SKM-1 treated with dmso at 0.1 percent for 144 hours (cell line): ENCODE measurements around the gene CAPN14.

Source experiments
- DNase-seq: peaks from one replicate; lab custom pipeline; 2025; ENCODE audit not compliant: unreplicated experiment; lab: John Stamatoyannopoulos, UW

Gene CAPN14

DNA sequence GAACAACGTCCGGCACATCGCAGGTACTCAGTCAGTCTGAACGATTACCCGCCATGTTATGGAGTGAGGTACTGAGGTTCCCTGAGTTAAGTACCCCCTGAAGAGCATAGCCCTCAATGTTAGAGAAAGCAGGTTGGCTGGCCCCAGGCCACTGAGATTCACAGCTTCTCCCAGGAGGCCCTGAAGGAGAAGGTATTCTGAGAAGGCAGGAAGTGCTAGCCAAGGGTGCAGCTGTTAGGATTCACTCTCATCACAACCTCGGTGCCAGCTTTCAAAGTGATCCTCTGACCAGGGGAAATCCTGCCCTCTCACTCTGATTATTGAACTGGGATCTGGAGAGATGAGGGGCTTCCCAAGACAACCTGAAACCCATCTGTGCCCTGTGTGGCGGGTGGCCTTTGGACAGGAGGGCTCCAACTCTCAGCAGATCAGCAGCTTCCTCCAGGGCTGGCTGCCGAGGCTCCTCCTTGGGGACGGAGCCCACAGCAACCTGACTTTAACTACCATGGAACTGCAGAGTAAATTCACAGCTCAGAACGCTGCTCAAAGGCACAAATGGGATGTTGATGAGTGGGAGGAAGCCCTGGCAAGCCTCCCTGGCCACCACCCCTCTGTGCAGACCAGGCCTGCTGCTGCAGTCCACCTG, 24.4 kb upstream of the CAPN14 start:
- DNase-seq: no peak

DNA sequence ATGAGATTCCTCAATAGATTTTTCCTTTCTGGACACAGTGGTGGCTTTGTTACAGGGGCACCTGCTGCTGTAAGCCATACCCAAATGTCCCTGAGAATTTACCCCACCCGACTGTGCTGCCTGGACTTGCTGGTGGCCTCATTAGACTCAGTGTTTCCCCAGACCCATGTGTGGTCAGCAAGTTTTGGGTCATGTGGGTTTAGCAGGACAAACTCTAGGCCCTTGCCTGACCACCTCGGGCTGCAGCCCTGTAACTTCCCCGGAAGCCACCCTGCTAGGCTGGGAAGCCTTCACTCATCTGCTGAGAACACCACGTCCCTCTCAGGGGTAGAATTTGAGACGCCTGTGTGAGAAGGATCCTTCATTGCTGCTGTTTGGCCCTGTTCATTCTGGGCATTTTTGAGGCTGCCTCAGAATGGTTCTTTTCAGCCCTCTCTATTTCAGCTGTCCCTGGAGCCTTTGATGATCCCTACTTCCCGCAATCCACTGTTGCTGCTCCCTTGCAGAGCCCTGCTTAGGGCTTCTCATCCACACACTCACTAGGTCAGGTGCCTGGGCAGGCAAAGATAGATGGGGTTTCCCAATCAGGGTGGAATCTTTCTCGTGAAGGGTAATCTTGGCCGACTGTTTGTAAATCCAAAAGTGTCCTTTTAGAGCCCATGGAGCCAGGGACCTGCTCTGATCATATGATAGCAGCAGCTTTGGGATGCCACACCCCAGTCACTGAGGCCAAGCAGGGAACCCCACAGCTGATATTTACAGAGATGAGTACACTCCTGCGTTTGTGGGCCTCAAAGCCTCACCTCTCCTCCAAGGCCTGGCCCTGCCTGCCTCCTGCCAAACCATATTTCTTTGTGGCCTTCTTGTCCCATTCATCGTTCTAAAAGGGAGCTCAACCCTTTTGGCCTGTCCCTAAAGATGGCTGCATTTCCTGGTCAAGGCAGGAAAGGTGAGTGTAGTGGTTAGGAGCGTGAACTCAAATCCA, 23.4 kb upstream of the CAPN14 start:
- no peak for DNase-seq

DNA sequence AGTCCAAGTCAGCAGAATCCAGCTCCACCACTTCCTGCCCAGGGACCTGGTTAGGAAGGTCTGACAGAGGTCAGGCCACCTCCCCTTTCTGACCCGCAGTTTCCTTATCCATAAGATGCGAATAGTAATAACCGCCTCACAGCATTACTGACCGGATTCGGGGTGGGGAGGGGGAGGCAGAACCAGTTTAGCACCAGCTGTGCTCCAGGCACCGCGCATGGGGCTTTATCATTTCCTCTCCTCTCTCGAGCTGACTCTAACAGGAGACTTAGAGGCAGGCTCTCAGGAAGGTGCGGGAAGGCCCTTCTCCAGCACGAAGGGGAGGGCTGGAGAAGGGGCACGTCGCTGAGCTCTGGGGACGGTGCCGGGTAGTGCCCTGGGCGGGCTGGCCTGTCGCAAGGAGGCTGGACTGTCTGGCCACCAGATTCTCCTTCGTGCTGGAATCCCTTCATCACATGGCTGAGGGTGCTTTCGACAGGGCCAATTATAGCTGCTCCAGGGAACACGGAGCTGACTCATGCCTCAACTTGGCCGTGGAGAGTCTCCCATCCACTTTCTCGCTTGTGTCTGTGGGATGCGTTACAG, 22.4 kb upstream of the CAPN14 start:
- no peak for DNase-seq

DNA sequence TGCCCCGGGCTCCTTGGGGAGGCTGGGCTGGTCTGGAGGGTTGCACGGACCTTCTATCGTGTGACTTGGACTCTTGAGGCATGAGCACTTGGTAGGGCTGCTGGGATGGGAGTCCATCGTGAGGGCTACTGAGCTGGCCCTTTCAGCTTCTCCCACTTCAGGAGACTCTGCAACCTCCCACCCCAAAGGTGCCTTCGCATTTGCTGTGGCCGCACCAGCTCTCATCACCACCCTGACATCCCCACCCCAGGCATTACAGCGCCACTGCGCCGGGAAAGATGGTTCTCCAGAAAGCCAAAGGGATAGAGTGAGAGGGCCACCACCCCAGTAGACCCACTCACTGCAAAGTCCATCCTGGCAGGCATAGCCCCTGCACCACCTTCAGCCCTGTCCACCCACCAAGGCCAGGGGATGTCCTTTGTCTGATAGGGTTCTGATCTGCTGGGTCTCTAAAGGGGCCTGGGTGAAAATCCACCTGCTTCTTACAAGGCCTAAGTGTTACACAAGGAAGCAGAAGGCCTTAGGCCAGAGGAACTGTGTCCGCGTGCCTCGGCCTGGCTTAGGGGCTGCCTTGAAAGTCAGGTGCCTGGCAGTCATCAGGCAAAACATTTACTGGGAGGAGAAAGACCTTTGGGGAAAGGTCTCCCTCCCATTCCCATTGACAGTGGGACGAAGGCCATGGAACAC, 21.7 kb upstream of the CAPN14 start:
- DNase-seq: no peak

DNA sequence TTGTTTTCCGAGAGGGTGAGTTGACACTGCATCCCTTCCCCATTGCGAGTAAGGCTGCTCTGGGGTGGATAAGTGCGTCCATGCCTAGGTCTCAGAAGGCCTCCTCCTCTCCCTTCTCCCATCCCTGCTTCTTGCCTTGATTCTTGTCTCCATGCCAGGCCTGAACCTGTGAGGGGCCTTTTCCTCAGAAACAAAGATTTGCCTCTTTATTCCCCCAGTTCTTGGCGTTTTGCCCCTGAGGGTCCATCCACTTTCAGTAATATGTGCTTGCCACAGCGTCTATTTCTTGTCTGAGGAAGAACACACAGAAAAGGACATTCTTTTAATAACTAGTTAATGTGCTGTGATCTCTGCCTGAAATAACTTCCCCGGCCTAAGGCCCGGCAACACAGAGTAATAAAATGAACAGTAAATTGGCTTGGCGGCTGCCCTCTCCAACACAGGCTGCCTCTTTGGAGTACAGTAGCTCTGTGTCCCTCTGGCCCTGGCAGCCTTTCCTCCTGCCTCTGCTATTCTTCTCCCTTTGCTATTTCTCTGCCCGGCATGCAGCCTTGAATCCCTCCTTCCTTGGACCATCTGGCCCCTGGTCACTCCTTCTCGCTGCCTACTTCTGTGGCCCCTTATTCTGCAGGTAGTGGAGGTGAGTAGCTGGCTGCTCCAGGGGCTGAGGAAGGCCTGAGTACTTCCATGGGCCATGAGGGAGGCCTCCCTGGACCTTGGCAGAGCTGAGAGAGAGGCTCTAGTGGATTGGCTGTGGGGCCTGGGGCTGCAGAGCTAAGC, 21.0 kb upstream of the CAPN14 start:
- no peak for DNase-seq

DNA sequence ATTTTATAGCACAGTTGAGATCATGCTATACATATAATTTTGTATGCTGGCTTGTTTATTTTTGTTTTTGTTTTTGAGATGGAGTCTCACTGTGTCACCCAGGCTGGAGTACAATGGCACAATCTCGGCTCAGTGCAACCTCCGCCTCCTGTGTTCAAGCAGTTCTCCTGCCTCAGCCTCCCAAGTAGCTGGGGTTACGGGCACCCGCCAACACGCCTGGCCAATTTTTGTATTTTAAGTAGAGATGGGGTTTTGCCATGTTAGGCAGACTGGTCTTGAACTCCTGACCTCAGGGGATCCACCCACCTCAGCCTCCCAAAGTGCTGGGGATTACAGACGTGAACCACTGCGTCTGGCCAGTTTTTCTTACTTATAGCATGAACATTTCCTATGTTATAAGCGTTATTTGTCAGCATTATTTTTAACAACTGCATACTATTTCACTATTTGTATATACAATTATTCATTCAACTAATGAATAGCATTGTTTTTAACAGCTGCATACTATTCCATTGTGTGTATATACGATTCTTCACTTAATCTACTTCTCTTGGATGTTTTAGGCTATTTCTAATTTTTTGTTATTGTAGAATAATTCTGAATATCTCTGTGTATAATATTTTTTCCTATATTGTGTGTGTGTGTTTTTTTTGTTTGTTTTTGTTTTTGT, 20.2 kb upstream of the CAPN14 start:
- no peak for DNase-seq

DNA sequence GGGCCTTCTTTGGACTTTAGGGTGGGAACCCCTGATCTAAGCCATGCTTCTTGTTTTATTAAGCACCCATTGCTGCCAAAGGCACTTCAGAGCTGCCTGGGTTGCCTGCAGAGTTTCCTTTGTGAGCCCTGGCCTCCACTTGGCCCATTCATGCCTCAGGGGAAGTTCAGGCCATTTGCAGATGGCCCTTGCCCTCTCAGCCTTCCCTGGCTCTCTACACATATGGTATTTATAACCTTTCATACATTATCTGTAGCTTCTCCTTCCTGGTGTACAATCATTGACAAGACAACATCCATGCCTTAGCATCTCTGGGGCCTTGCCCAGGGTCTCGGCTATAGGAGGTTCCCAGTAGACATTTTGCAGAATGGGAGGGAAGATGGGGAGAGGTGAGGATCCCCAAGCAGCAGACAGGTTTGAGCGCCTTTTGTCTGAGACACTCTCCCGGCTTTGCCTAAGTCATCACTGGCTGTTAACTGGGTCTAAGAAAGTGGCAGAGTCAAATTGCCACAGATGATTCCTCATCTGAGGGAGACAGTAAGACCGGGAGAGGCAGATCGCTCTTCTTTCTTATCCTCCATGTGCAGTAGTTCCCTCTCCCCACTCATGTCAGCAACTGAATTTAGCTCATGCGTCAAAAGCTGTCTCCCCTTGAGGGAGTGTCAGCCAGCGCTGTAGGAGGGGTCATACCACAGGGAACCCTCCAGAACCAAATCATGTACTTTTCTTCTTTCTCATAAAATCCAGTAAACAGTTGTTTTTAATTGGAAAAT, 19.3 kb upstream of the CAPN14 start:
- DNase-seq: no peak

GRCh38 chr2:31235504-31235902, 18.2 kb upstream of the CAPN14 start:
- no peak for DNase-seq

DNA sequence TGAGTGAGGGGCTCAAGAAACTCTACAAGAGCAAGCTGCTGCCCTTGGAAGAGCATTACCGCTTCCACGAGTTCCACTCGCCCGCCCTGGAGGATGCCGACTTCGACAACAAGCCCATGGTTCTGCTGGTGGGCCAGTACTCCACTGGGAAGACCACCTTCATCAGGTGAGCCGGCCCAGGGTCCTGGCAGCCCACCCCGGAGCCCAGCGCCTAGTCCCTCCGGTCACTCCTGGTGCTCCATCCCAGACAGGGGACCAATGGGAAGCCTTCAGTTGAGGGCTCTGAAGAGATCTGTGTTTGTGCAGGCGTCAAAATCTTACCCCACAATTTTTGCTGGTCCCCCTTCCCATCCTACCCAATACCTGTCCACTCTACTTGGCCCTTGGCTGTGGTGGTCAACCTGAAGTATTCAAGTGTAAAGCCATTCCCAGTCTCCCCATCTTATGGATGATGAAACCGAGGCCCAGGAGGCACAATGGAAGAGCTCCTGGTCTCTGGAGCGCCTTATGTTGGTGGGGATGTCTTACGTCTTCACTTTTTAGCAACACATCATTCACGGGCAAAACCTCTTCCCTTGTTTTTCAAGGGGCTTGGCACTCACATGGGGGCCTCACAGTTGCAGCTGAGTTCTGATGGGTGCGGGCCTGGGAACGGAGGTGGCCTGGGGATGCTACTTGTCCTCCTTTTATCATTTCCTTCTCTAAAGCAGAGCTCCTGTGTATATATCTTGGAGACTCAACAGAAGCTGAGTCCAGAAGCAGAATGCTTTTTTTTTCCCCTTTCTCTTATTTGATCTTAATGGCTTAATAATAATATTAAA, 17.6 kb upstream of the CAPN14 start:
- no peak for DNase-seq

DNA sequence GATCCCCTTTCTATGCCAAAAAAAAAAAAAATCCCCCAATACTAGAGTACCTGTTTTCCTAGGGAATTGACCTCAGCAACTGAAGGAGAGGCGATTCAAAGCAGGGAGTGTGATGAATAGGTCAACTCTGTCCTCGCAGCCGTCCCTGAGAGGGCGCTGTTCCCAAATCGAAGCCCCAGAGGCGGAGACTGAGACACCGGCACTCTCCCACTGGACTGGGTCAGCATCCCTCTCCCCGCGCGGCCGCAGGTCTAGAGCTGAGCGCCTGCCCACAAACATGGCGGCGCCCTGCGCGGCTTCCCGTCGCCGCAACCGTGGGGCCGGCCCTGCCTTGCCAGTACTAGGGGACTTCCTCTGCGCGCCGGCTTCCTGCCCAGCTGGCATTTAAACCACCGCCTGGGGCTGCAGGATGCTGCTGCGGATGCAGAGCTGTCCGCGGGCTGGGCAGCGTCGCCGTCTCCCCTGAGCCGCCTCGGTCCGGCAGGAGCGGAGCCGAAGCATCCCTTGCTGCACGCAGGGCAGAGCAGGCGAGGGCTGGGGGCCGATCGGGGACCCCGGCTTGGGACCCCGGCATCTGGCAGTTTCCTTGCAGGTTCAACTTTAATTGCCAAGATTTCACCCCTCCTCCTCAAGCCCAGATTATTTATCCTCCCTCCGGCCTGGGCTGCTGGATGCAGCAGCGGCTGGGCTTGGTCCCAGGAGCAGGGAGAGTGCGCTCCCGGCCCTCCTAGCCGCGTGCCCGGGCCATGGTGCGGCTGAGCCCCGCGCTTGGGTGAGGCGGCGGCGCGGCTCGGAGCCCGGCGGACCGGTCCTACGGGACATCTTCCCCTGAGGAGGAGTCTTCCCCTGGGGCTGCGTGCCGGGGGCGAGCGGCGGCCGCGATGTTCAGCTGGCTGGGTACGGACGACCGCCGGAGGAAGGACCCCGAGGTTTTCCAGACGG, 16.7 kb upstream of the CAPN14 start, which contains the start of gene EHD3:
TSS of gene EHD3 (plus strand) at position 412 of the 942 bp plus-strand sequence. CDS start at position 882, 470 bp downstream.
- peak; percentile 60 for DNase-seq

- DNase-seq: no peak
Observed at GRCh38 chr2:31233231-31233630, 15.9 kb upstream of the CAPN14 start.

DNA sequence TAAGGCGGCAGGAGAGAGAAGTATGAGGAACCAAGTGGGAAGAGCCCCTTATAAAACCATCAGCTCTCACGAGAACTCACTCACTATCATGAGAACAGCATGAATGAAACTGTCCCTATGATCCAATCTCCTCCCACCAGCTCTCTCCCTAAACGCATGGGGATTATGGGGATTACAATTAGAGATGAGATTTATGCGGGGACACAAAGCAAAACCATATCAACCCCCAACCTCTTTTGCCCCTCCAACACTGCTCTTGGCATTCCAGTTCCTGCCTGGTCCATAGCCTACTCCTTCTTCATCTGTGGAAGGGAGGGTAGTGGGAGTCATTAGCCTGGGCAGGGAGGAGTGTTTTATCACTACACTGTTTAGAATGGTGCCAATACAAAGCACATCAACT, 15.3 kb upstream of the CAPN14 start:
- DNase-seq: no peak

- DNase-seq: no peak
Observed at GRCh38 chr2:31231571-31232302, 14.4 kb upstream of the CAPN14 start.

DNA sequence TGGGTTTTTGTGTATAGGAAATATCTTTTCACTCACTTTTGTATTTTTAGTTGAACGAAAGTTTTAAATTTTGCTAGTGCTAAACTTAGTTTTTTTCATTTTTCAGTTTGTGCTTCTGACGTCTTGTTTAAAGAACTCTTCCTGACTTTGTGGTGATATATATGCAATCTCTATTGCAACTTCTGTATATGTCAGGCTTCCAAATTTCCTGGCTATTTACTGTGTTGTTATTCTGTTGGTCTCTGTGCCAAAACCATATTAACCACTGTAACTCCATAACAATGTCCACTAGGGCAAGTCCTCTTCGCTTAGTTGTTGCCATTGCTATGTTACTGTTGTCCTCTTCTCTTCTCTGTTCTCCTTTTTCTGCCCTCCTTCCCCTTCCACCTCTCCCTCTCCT, 13.4 kb upstream of the CAPN14 start:
- no peak for DNase-seq

- DNase-seq: no peak
Observed at GRCh38 chr2:31228717-31229116, 11.4 kb upstream of the CAPN14 start.

DNA sequence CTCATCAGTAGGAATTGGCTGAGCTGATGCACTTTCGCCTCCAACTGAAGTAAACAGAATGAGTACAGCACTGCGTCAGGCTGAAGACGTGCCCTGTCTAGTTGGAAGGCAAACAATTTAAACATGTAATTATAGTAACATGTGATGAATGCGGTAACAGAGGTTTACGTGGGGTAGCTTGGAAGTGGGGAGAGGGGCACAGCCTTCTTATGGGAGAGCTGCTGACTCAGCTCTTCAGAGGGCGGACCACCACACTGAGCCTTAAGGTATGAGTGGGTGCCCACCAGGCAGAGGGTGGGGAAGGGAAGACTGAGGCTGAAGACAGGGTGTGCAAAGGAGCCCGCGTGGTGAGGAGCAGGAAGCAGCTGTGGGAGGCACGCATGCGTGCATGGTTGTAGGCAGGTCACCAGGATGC, 10.4 kb upstream of the CAPN14 start:
- no peak for DNase-seq

GRCh38 chr2:31227110-31227509, 9.8 kb upstream of the CAPN14 start:
- DNase-seq: no peak
